ENCODE data around the gene STRADB. TPM values are rescaled to one million over a fixed set of nuclear protein-coding genes. Genes with fewer than 3 reads are reported as not detected.
"Not testable (repeated sequence)": the region's sequence is repeated elsewhere in the genome, so short reads cannot be mapped to it uniquely, and the experiment has no call there.

The STRADB gene
- total RNA-seq, 1 donor from 2014 or later, result 34.7 TPM

GRCh38 chr2:201465524-201465971 is 14.0 kb downstream of the STRADB start:
- DNase-seq (ENCODE audit: low spot score), result no peak

DNA sequence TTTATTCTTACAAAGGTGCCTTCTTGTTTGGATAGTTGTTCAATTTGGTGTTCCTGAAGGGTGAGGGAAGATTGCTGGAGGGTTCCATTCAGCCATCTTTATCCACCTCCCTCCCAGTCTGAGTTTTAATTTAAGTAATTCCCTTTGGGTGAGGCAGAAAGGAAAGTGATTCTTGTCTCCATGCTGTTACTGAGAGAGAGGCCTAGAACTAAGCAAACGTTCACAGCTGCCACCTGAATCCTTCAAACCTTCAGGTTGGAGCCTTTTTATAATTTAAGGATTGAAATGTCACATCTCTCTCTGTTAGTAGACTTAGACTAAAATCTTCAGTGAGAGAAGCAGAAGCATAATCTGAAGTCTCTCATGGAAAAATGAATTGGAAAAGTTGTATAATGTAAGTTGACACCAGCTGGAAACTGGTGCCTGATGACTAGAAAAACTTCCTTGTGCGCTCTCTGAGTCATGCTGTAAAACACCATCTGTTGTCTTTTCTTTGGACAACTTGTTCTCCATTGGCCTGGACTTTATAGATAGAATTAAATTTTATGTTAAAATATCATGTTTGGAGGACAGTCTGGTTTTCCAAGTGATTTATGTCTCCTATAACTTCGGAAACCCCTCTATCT is 14.6 kb downstream of the STRADB start:
- DNase-seq (ENCODE audit: low spot score), result no peak

DNA sequence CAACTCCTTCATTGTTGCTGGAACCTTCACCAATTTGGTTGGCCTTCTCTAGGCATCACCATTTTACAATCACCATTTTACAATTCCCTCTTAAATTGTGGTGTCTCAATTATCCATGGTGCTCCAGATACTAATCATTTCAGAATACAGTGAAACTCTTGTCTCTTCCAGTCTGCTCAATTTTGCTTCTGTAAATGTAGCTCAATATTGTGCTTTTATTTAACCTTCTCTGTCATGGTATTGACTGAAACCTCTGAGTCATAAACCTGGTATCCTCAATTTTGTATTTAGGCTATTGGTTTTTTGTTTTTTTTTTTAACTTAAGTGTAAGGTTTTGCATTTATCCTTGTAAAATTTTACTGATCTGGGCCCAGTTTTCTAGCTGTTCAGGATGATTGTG is 16.1 kb downstream of the STRADB start:
- DNase-seq (ENCODE audit: low spot score), result no peak

GRCh38 chr2:201470821-201471731 is 19.5 kb downstream of the STRADB start:
- no peak for DNase-seq (ENCODE audit: low spot score)

- no peak for DNase-seq (ENCODE audit: low spot score)
These were observed 20.3 kb downstream of the STRADB start for GRCh38 chr2:201471732-201472393.

DNA sequence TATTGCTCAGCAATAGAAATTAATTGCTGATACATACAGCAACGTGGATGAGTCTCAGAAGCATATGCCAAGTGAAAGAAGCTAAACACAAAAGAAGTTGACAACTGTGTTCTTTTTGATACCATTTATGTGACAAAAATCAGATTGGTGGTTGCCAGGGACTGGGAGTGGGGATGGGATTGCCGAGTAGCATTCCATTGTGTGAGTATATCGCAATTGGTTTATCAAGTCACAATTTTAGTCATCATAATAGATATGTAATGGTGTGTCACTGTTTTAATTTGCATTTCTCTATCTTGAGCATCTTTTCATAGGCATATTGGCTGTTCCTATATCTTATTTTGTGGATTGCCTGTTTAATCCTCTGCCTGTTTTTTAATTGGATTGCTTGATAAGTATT is 20.9 kb downstream of the STRADB start:
- no peak for DNase-seq (ENCODE audit: low spot score)

DNA sequence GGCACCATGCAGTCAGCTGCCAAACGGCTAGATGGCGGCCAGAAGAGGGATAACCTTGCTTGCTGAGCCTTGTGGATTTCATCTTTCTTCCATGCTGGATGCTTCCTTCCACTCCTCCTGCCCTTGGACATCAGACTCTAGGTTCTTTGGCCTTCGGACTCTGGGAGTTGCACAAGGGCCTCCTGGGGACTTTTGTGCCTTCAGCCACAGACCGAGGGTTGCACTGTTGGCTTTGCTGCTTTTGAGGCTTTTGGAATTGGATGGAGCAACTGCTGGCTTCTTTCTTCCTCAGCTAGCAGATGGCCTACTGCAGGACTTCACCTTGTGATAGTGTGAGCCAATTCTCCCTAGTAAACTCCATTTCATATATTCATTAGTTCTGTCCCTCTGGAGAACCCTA is 31.0 kb downstream of the STRADB start:
- no peak for DNase-seq (ENCODE audit: low spot score)

- DNase-seq (ENCODE audit: low spot score), result no peak
These were observed 31.8 kb downstream of the STRADB start for GRCh38 chr2:201483342-201483741.

DNA sequence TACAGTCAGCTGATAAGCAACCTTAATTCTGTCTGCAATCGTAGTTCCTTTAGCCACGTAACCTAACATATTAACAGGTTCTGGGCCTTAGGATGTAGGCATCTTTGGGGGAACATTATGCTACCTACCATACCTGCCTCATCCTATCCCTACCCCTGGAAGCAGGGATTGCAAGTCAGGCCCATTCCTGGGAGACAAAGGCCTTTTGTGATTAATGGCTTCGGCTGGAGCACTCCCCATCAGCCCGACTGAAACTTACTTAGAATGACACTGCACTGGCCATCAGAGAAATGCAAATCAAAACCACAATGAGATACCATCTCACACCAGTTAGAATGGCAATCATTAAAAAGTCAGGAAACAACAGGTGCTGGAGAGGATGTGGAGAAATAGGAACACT is 32.2 kb downstream of the STRADB start:
- not testable (repeated sequence) for DNase-seq (ENCODE audit: low spot score)

- DNase-seq (ENCODE audit: low spot score), result no peak
These were observed 33.3 kb downstream of the STRADB start for GRCh38 chr2:201484805-201485204.

GRCh38 chr2:201490291-201490690 is 38.8 kb downstream of the STRADB start:
- no peak for DNase-seq (ENCODE audit: low spot score)

- DNase-seq (ENCODE audit: low spot score), result no peak
These were observed 45.2 kb downstream of the STRADB start for GRCh38 chr2:201496785-201497184.

GRCh38 chr2:201500534-201500933 is 49.0 kb downstream of the STRADB start:
- no peak for DNase-seq (ENCODE audit: low spot score)

- no peak for DNase-seq (ENCODE audit: low spot score)
These were observed 51.2 kb downstream of the STRADB start for GRCh38 chr2:201502713-201503112.

DNA sequence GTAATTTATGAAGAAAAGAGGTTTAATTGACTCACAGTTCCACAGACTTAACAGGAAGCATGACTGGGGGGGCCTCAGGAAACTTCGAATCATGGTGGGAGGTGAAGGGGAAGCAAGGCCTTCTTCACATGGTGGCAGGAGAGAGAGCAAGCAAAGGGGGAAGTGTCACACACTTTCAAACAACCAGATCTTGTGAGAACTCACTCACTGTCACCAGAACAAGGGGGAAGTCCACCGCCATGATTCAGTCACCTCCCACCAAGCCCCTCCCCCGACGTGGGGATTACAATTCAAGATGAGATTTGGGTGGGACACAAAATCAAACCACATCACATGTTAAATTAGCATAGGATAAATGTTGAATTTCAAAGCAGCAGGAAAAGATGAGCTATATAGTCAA is 56.2 kb downstream of the STRADB start:
- no peak for DNase-seq (ENCODE audit: low spot score)

GRCh38 chr2:201513271-201513670 is 61.7 kb downstream of the STRADB start:
- no peak for DNase-seq (ENCODE audit: low spot score)

GRCh38 chr2:201515573-201516246 is 64.2 kb downstream of the STRADB start:
- no peak for DNase-seq (ENCODE audit: low spot score)

DNA sequence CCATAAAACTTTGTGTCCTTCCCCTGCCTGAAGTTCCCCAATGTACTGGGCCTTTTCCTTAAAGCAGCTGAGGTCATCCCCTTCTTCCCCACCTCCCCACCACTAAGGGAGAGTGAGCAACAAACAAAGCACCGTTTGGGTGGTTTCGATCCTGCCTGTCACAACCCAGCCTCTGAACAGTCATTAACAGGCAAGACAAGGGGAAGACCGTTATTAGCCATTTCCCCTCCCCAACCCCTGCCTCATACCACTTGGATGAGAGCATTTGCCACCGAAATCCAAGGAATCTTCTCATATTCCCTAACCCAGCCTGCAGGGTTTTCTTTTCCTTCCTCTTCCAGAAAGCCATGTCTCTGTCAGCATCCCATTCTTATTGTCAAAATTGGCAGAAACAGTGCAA is 65.6 kb downstream of the STRADB start:
- no peak for DNase-seq (ENCODE audit: low spot score)

- no peak for DNase-seq (ENCODE audit: low spot score)
These were observed 68.7 kb downstream of the STRADB start for GRCh38 chr2:201520201-201520600.

DNA sequence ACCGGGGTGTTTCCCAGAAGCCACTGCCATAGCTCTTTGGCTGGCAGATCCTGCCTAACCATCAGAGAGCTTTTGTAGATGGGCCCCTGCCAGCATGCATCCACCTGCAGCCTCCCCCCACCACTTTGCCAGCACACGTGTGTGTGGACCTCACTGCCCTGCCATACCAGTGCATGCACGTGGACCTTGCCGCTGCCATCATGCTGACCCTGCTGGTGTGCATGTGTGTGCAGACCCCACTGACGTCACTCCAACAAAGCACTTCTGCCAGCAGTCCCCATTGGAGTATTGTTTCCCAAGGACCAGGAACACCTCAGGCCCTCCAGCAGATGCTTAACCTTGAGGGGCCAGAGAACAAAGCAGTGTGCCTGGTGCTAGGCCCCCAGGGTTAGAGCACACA is 71.4 kb downstream of the STRADB start:
- no peak for DNase-seq (ENCODE audit: low spot score)

GRCh38 chr2:201523506-201523905 is 72.0 kb downstream of the STRADB start:
- no peak for DNase-seq (ENCODE audit: low spot score)
